Kidney epithelial cell (primary cell): ENCODE data around the gene GSC2. TPM values are rescaled to one million over a fixed set of nuclear protein-coding genes. Genes with fewer than 3 reads are reported as not detected.

Source experiments
- DNase-seq: peaks from one replicate; pipeline ENCODE4 v3.0.0-alpha.2; 2010; ENCODE audit warnings: low read depth
- H3K27me3 ChIP-seq: 2 replicates; pipeline ENCODE4 v1.6.0; 2011; ENCODE audit warnings: low read length; ENCODE audit not compliant: control insufficient read depth, insufficient read depth
- H3K36me3 ChIP-seq: 2 replicates; pipeline ENCODE4 v1.5.1; 2011; ENCODE audit warnings: low read length; ENCODE audit not compliant: control insufficient read depth, insufficient read depth
- H3K4me3 ChIP-seq: 2 replicates; pipeline ENCODE4 v1.5.1; 2011; ENCODE audit warnings: low read depth, mild to moderate bottlenecking, control low read depth, low read length
- CTCF ChIP-seq: IDR thresholded peaks from 2 replicates; pipeline ENCODE4 v1.5.1; 2011; ENCODE audit warnings: mild to moderate bottlenecking, moderate library complexity, low read length, control low read depth, inconsistent platforms; ENCODE audit not compliant: insufficient read depth, poor library complexity, severe bottlenecking
- total RNA-seq: library from RNA; depleted of rRNA; stranded (reverse); fragments of >200 nt; gene quantifications from 2 replicates; pipeline ENCODE4 v1.2.3, GENCODE V29; 2015

Gene GSC2
- total RNA-seq, 1 donor from 2014 or later, result not detected

GRCh38 chr22:19136915-19137314 lies 13.2 kb downstream of the GSC2 start:
- Histone ChIP-seq H3K27me3 (no peaks in the 10 kb centered on the region), H3K4me3 (no peak overlapping the region), H3K36me3 (peaks cover 5% of the 10 kb centered on the region)
- no peak for DNase-seq
- no peak for TF ChIP-seq CTCF

- no peak for TF ChIP-seq CTCF
- H3K27me3 ChIP-seq, result no peaks in the 10 kb centered on the region
- no peak for DNase-seq
- H3K36me3 ChIP-seq, result peaks cover 2% of the 10 kb centered on the region
- no peak overlapping the region for H3K4me3 ChIP-seq
Observed at GRCh38 chr22:19134874-19135273, 15.2 kb downstream of the GSC2 start.

- no peak for DNase-seq
- Histone ChIP-seq H3K36me3 (peaks cover 2% of the 10 kb centered on the region), H3K27me3 (no peaks in the 10 kb centered on the region), H3K4me3 (no peak overlapping the region)
- TF ChIP-seq CTCF, result no peak
Observed at GRCh38 chr22:19134176-19134831, 15.8 kb downstream of the GSC2 start.

GRCh38 chr22:19133561-19133960 lies 16.5 kb downstream of the GSC2 start:
- H3K4me3 ChIP-seq, result no peak overlapping the region
- no peaks in the 10 kb centered on the region for H3K27me3 ChIP-seq
- no peak for TF ChIP-seq CTCF
- no peak for DNase-seq
- no peaks in the 10 kb centered on the region for H3K36me3 ChIP-seq

- Histone ChIP-seq H3K4me3 (no peak overlapping the region), H3K36me3 (no peaks in the 10 kb centered on the region), H3K27me3 (no peaks in the 10 kb centered on the region)
- no peak for TF ChIP-seq CTCF
- no peak for DNase-seq
Observed at GRCh38 chr22:19132693-19133400, 17.2 kb downstream of the GSC2 start.
